Glutamatergic neuron (in vitro differentiated cells): Measurements from ENCODE around the gene INPP4A. TPM values are rescaled to one million over a fixed set of nuclear protein-coding genes. Genes with fewer than 3 reads are reported as not detected.

Experiments used
- DNase-seq: peaks from one replicate; pipeline ENCODE4 v3.0.0; 2022
- H3K27ac Mint-ChIP-seq: one replicate; pipeline ENCODE4 v1.8.0; 2020; ENCODE audit warnings: mild to moderate bottlenecking, mixed read lengths, inconsistent platforms; ENCODE audit not compliant: unreplicated experiment
- H3K27me3 Mint-ChIP-seq: one replicate; pipeline ENCODE4 v1.8.0; 2020; ENCODE audit warnings: mild to moderate bottlenecking, moderate library complexity, mixed read lengths, inconsistent platforms; ENCODE audit not compliant: unreplicated experiment
- H3K36me3 Mint-ChIP-seq: one replicate; pipeline ENCODE4 v1.8.0; 2020; ENCODE audit warnings: mild to moderate bottlenecking, mixed read lengths, inconsistent platforms; ENCODE audit not compliant: unreplicated experiment
- H3K4me1 Mint-ChIP-seq: one replicate; pipeline ENCODE4 v1.8.0; 2020; ENCODE audit warnings: mild to moderate bottlenecking, low read depth, mixed read lengths, inconsistent platforms; ENCODE audit not compliant: unreplicated experiment
- H3K4me3 Mint-ChIP-seq: one replicate; pipeline ENCODE4 v1.8.0; 2020; ENCODE audit warnings: mild to moderate bottlenecking, mixed read lengths, inconsistent platforms; ENCODE audit not compliant: unreplicated experiment
- H3K9me3 Mint-ChIP-seq: one replicate; pipeline ENCODE4 v1.8.0; 2020; ENCODE audit warnings: mild to moderate bottlenecking, moderate library complexity, mixed read lengths, inconsistent platforms; ENCODE audit not compliant: unreplicated experiment
- total RNA-seq: library from RNA; stranded (reverse); fragmentation: NEBNext Ultra II Directional; extraction: Animal tissue kit (Norgen Biotek cat#: 25700); gene quantifications from one replicate; pipeline ENCODE4 v1.2.1, GENCODE V29; 2021; ENCODE audit not compliant: unreplicated experiment
- TF ChIP-seq, protein P1 (sequence below): fragments of 200-600 bp; sonication (generic); IDR thresholded peaks from one replicate; pipeline ENCODE4 v1.5.0; 2021; ENCODE audit not compliant: partially characterized antibody, unreplicated experiment

The INPP4A gene
- total RNA-seq, 1 donor from 2014 or later = 54.5 TPM

GRCh38 chr2:98528349-98528748, 83.7 kb downstream of the INPP4A start:
- DNase-seq = no peak

GRCh38 chr2:98530114-98530513, 85.5 kb downstream of the INPP4A start:
- H3K27ac Mint-ChIP-seq = no peak overlapping the region
- peaks cover 5% of the 10 kb centered on the region for H3K9me3 Mint-ChIP-seq
- TF ChIP-seq, protein P1, sequence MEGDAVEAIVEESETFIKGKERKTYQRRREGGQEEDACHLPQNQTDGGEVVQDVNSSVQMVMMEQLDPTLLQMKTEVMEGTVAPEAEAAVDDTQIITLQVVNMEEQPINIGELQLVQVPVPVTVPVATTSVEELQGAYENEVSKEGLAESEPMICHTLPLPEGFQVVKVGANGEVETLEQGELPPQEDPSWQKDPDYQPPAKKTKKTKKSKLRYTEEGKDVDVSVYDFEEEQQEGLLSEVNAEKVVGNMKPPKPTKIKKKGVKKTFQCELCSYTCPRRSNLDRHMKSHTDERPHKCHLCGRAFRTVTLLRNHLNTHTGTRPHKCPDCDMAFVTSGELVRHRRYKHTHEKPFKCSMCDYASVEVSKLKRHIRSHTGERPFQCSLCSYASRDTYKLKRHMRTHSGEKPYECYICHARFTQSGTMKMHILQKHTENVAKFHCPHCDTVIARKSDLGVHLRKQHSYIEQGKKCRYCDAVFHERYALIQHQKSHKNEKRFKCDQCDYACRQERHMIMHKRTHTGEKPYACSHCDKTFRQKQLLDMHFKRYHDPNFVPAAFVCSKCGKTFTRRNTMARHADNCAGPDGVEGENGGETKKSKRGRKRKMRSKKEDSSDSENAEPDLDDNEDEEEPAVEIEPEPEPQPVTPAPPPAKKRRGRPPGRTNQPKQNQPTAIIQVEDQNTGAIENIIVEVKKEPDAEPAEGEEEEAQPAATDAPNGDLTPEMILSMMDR = no peak
- peaks cover 16% of the 10 kb centered on the region for H3K36me3 Mint-ChIP-seq
- no peak for DNase-seq
- peaks cover 10% of the 10 kb centered on the region for H3K4me1 Mint-ChIP-seq
- H3K4me3 Mint-ChIP-seq = no peak overlapping the region
- H3K27me3 Mint-ChIP-seq = peaks cover 2% of the 10 kb centered on the region

More at GRCh38 chr2:98528349-98528748, 83.7 kb downstream of the INPP4A start:
- Mint-ChIP-seq H3K27ac (no peak overlapping the region), H3K4me3 (no peak overlapping the region), H3K36me3 (peaks cover 20% of the 10 kb centered on the region), H3K4me1 (peaks cover 5% of the 10 kb centered on the region), H3K27me3 (peaks cover 2% of the 10 kb centered on the region), H3K9me3 (peaks cover 5% of the 10 kb centered on the region)
- TF ChIP-seq, protein P1 = no peak

DNA sequence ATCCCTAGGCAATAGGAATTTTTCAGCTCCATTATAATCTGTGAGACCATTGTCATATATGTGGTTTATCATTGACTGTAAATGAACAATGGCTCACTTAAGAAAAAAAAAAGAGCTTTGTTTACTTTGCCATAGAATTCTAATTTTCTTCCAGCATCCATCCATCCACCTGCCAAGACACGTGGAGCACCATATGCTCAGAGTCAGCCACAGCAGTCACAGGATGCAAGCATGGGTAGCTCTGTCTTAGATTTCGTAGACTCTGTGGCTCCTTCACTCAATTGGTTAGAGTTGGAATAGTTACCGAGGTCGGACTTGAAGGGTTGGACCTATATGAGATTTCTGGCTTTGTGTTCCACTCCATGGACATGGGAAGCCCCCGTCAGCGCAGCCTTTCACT, 88.1 kb downstream of the INPP4A start:
- TF ChIP-seq, protein P1 = no peak
- H3K9me3 Mint-ChIP-seq = peaks cover 5% of the 10 kb centered on the region

DNA sequence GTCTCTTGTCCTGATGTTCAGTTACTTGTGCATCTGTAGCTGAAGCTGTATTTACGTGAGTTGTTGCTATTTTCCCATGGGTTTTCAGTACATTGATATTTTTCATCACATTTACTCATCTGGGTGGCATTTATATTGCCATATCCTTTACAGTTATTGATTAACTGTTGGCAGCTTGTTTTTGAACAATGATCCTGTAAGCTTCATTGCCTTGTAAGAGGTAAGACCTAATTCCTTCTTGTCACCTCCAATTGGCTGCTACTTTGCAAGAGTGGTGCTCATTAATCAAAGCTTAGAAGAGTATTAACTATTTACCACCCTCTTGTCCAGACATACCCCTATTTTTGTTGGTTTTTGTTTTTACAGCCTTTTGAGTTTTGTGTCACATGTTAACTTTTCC, 88.9 kb downstream of the INPP4A start:
- TF ChIP-seq, protein P1 = no peak
- Mint-ChIP-seq H3K4me3 (no peak overlapping the region), H3K36me3 (peaks cover 1% of the 10 kb centered on the region), H3K27me3 (peaks cover 9% of the 10 kb centered on the region), H3K27ac (no peak overlapping the region), H3K4me1 (peaks cover 19% of the 10 kb centered on the region), H3K9me3 (peaks cover 4% of the 10 kb centered on the region)
- no peak for DNase-seq

More for the DNA sequence above, 88.1 kb downstream of the INPP4A start:
- Mint-ChIP-seq H3K4me1 (peaks cover 19% of the 10 kb centered on the region), H3K4me3 (no peak overlapping the region), H3K27me3 (peaks cover 6% of the 10 kb centered on the region), H3K27ac (no peak overlapping the region), H3K36me3 (peaks cover 9% of the 10 kb centered on the region)
- DNase-seq = no peak

DNA sequence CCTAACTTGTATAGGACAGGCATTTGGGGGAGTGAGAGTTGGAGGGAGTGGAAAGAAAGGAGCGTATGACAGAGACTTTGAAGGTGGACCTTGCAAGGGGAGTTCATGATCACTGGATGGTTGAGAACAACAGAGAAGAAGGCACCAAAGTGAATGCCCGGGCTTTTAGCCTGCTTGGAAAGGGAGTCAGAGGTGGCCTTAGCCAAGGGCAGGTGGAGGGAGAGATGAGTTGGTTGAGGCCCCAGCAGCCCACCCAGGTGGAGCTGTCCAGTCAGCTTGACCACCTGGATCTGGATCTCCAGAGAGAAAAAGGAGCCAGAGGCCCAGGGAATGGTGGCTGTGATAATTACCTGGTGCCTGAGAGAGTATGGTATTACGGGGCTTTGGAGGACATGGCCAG, 90.1 kb downstream of the INPP4A start:
- peaks cover 1% of the 10 kb centered on the region for H3K9me3 Mint-ChIP-seq
- no peak for DNase-seq
- peaks cover 9% of the 10 kb centered on the region for H3K27me3 Mint-ChIP-seq
- H3K4me3 Mint-ChIP-seq = no peak overlapping the region
- no peaks in the 10 kb centered on the region for H3K36me3 Mint-ChIP-seq
- H3K27ac Mint-ChIP-seq = no peak overlapping the region
- H3K4me1 Mint-ChIP-seq = peaks cover 22% of the 10 kb centered on the region
- TF ChIP-seq, protein P1 = no peak
